ENCODE measurements around the gene LRRC56.
"Not testable (repeated sequence)": the region's sequence is repeated elsewhere in the genome, so short reads cannot be mapped to it uniquely, and the experiment has no call there.

The LRRC56 gene

GRCh38 chr11:501001-501682 lies 36.2 kb upstream of the LRRC56 start:
- DNase-seq (ENCODE audit: low read depth), result no peak

- no peak for DNase-seq (ENCODE audit: low read depth)
Observed at GRCh38 chr11:501683-502287, 35.5 kb upstream of the LRRC56 start.

GRCh38 chr11:502288-503178 lies 34.8 kb upstream of the LRRC56 start:
- no peak for DNase-seq (ENCODE audit: low read depth)

- no peak for DNase-seq (ENCODE audit: low read depth)
Observed at GRCh38 chr11:503179-503981, 33.9 kb upstream of the LRRC56 start.

GRCh38 chr11:504053-504993 lies 33.0 kb upstream of the LRRC56 start:
- no peak for DNase-seq (ENCODE audit: low read depth)

- no peak for DNase-seq (ENCODE audit: low read depth)
Observed at GRCh38 chr11:504994-505344, 32.4 kb upstream of the LRRC56 start.

- peak; percentile 95 for DNase-seq (ENCODE audit: low read depth)
Observed at GRCh38 chr11:506238-506994, 30.9 kb upstream of the LRRC56 start.

GRCh38 chr11:506995-507726 lies 30.2 kb upstream of the LRRC56 start, which contains the start of gene RNH1:
Gene RNH1 (minus strand): TSS chr11:507242. CDS start chr11:502162, 5,080 bp downstream.
- DNase-seq (ENCODE audit: low read depth), result peak; percentile 99

- DNase-seq (ENCODE audit: low read depth), result no peak
Observed at GRCh38 chr11:507727-508515, 29.4 kb upstream of the LRRC56 start.

GRCh38 chr11:508956-509355 lies 28.4 kb upstream of the LRRC56 start:
- DNase-seq (ENCODE audit: low read depth), result no peak

- DNase-seq (ENCODE audit: low read depth), result no peak
Observed at GRCh38 chr11:512761-513595, 24.3 kb upstream of the LRRC56 start.

GRCh38 chr11:514606-515005 lies 22.7 kb upstream of the LRRC56 start:
- no peak for DNase-seq (ENCODE audit: low read depth)

- DNase-seq (ENCODE audit: low read depth), result no peak
Observed at GRCh38 chr11:515131-515530, 22.2 kb upstream of the LRRC56 start.

GRCh38 chr11:516400-516799 lies 20.9 kb upstream of the LRRC56 start:
- DNase-seq (ENCODE audit: low read depth), result no peak

GRCh38 chr11:516918-517685 lies 20.2 kb upstream of the LRRC56 start:
- DNase-seq (ENCODE audit: low read depth), result not testable (repeated sequence)

- DNase-seq (ENCODE audit: low read depth), result peak; percentile 84
Observed at GRCh38 chr11:518463-519202, 18.7 kb upstream of the LRRC56 start.

All from T follicular helper cell (primary cell).